Immature natural killer cell (primary cell): ENCODE measurements around the gene IFITM5. TPM values are rescaled to one million over a fixed set of nuclear protein-coding genes. Genes with fewer than 3 reads are reported as not detected.

Source experiments
- polyA plus RNA-seq, 3 donors: library from polyadenylated mRNA; unstranded; fragments of 300-500 nt; fragmentation: Illumina TruSeq; gene quantifications; one replicate each; pipeline ENCODE4 v1.2.3, GENCODE V29; 2021

IFITM5 gene
- polyA plus RNA-seq, 3 donors from 2014 or later: not detected

Other genes starting within 250 kb of the IFITM5 start
- not detected for gene SCGB1C1, start 106.4 kb downstream of the IFITM5 start, polyA plus RNA-seq
- 10 to 100 TPM; 12.1 to 39.5 (median 24.6) TPM for gene BET1L, start 92.1 kb downstream of the IFITM5 start, polyA plus RNA-seq
- 100 to 1,000 TPM in 2 of 3 donors, 10 to 100 TPM in 1; 91.0 to 132 (median 106) TPM for gene RIC8A, start 91.8 kb downstream of the IFITM5 start, polyA plus RNA-seq
- gene SIRT3, start 63.2 kb downstream of the IFITM5 start, polyA plus RNA-seq: 10 to 100 TPM in 1 of 3 donors, 1 to 10 TPM in 2; 6.7 to 11.1 (median 7.4) TPM
- 100 to 1,000 TPM; 257 to 353 (median 345) TPM for gene PSMD13, start 62.5 kb downstream of the IFITM5 start, polyA plus RNA-seq
- gene NLRP6, start 21.1 kb downstream of the IFITM5 start, polyA plus RNA-seq: 1 to 10 TPM in 2 of 3 donors, not detected in 1; 1.6 to 5.1 TPM
- gene PGGHG, start 10.4 kb downstream of the IFITM5 start, polyA plus RNA-seq: 10 to 100 TPM in 2 of 3 donors, 1 to 10 TPM in 1; 8.1 to 17.4 (median 11.4) TPM
- 1,000 to 10,000 TPM; 4,348 to 7,867 (median 6,958) TPM for gene IFITM2, start 8.3 kb upstream of the IFITM5 start, polyA plus RNA-seq
- 1,000 to 10,000 TPM; 2,792 to 4,533 (median 3,562) TPM for gene IFITM1, start 14.5 kb upstream of the IFITM5 start, polyA plus RNA-seq
- gene IFITM3, start 21.3 kb upstream of the IFITM5 start, polyA plus RNA-seq: 100 to 1,000 TPM; 138 to 675 (median 423) TPM
- under 1 TPM in 1 of 3 donors, not detected in 2; 0.53 TPM for gene B4GALNT4, start 70.0 kb upstream of the IFITM5 start, polyA plus RNA-seq
- under 1 TPM in 1 of 3 donors, not detected in 2; 0.36 TPM for gene PKP3, start 94.7 kb upstream of the IFITM5 start, polyA plus RNA-seq
- 100 to 1,000 TPM; 238 to 392 (median 259) TPM for gene SIGIRR, start 115.5 kb upstream of the IFITM5 start, polyA plus RNA-seq
- 1 to 10 TPM in 2 of 3 donors, not detected in 1; 2.3 to 4.4 TPM for gene ANO9, start 142.5 kb upstream of the IFITM5 start, polyA plus RNA-seq
- gene PTDSS2, start 150.8 kb upstream of the IFITM5 start, polyA plus RNA-seq: 10 to 100 TPM; 11.5 to 17.3 (median 16.1) TPM
- 100 to 1,000 TPM; 164 to 180 (median 168) TPM for gene RNH1, start 207.7 kb upstream of the IFITM5 start, polyA plus RNA-seq
- gene HRAS, start 236.1 kb upstream of the IFITM5 start, polyA plus RNA-seq: 10 to 100 TPM; 16.7 to 26.8 (median 18.6) TPM
- under 1 TPM in 2 of 3 donors, not detected in 1; 0.27 to 0.89 TPM for gene LRRC56, start 238.0 kb upstream of the IFITM5 start, polyA plus RNA-seq